SK-N-SH (cell line): ENCODE results near the gene ANGPTL8. TPM values are rescaled to one million over a fixed set of nuclear protein-coding genes. Genes with fewer than 3 reads are reported as not detected.

Source experiments
- CTCF ChIA-PET: fragments of 300-600, 350-600 bp; formaldehyde crosslinking; extraction: SDS; loops from one replicate; lab custom pipeline; 2021; lab: Yijun Ruan, JAX
- POLR2A ChIA-PET: fragments of 350-600 bp; sonication (Branson Sonifier 250); formaldehyde crosslinking; extraction: SDS; loops from one replicate; lab custom pipeline; 2020; ENCODE audit warnings: antibody characterized with exemption, inconsistent platforms; lab: Yijun Ruan, JAX
- DNase-seq: peaks from one replicate; pipeline ENCODE4 v3.0.0; 2012
- H2AFZ ChIP-seq: fragments of 200-600 bp; sonication (generic); 2 replicates; pipeline ENCODE4 v1.8.1; 2016; ENCODE audit warnings: antibody characterized with exemption, mild to moderate bottlenecking, low read depth
- H3F3A ChIP-seq: fragments of 200-600 bp; sonication (generic); replicated peaks from 2 replicates; pipeline ENCODE3; 2016; ENCODE audit warnings: antibody characterized with exemption, mild to moderate bottlenecking; ENCODE audit not compliant: insufficient read depth
- H3K27ac ChIP-seq, 2 experiments: fragments of 200-500 bp in 1 of 2; fragments of 200-600 bp in 1 of 2; sonication (Bioruptor generic) in 1 of 2; sonication (generic), shearing (Covaris generic) in 1 of 2; 2 replicates each; pipeline versions ENCODE4 v1.5.1 to v1.6.1; 2014 to 2016; ENCODE audit warnings: low read depth in 2 of 2, inconsistent platforms in 1 of 2, low read length in 1 of 2, mild to moderate bottlenecking in 1 of 2, mixed read lengths in 1 of 2
- H3K27me3 ChIP-seq: fragments of 200-600 bp; sonication (generic), shearing (Covaris generic); 2 replicates; pipeline ENCODE4 v1.6.1; 2016; ENCODE audit warnings: mixed run types; ENCODE audit not compliant: insufficient read depth
- H3K36me3 ChIP-seq, 2 experiments: fragments of 200-500 bp in 1 of 2; fragments of 200-600 bp in 1 of 2; sonication (Bioruptor generic) in 1 of 2; sonication (generic) in 1 of 2; replicated peaks in 1 of 2; 2 replicates each; pipeline versions ENCODE3 to v1.5.1; 2014 to 2016; ENCODE audit warnings: low read length in 1 of 2, mild to moderate bottlenecking in 1 of 2; ENCODE audit not compliant: insufficient read depth in 2 of 2, control insufficient read depth in 1 of 2
- H3K4me1 ChIP-seq, 2 experiments: fragments of 200-500 bp in 1 of 2; fragments of 200-600 bp in 1 of 2; sonication (Bioruptor generic) in 1 of 2; sonication (generic), shearing (Covaris generic) in 1 of 2; 2 replicates each; pipeline versions ENCODE4 v1.5.1 to v1.6.1; 2014 to 2016; ENCODE audit warnings: low read depth in 1 of 2, low read length in 1 of 2, mixed run types in 1 of 2; ENCODE audit not compliant: insufficient read depth in 2 of 2, control insufficient read depth in 1 of 2
- H3K4me2 ChIP-seq: fragments of 200-600 bp; sonication (generic), shearing (Covaris generic); 2 replicates; pipeline ENCODE4 v1.6.1; 2017; ENCODE audit warnings: mixed run types
- H3K4me3 ChIP-seq, 2 experiments: fragments of 200-500 bp in 1 of 2; fragments of 200-600 bp in 1 of 2; sonication (Bioruptor generic) in 1 of 2; sonication (generic), shearing (Covaris generic) in 1 of 2; 2 replicates each; pipeline versions ENCODE4 v1.5.1 to v1.8.1; 2014 to 2016; ENCODE audit warnings: low read depth in 2 of 2, inconsistent platforms in 1 of 2, low read length in 1 of 2, mild to moderate bottlenecking in 1 of 2, mixed read lengths in 1 of 2, moderate library complexity in 1 of 2
- H3K79me2 ChIP-seq: fragments of 200-600 bp; sonication (generic); 2 replicates; pipeline ENCODE4 v1.8.1; 2017; ENCODE audit warnings: mild to moderate bottlenecking; ENCODE audit not compliant: insufficient read depth
- H3K9ac ChIP-seq: fragments of 200-600 bp; sonication (generic); 2 replicates; pipeline ENCODE4 v1.6.1; 2017; ENCODE audit warnings: mixed run types
- H3K9me2 ChIP-seq: fragments of 200-600 bp; sonication (generic); 2 replicates; pipeline ENCODE4 v1.6.1; 2017; ENCODE audit warnings: mixed run types
- H3K9me3 ChIP-seq: fragments of 200-600 bp; sonication (generic); 2 replicates; pipeline ENCODE4 v1.6.1; 2017; ENCODE audit warnings: mixed run types, mild to moderate bottlenecking, moderate library complexity
- H4K20me1 ChIP-seq: fragments of 200-600 bp; sonication (generic); 2 replicates; pipeline ENCODE4 v1.6.1; 2017; ENCODE audit warnings: mild to moderate bottlenecking, mixed run types; ENCODE audit not compliant: insufficient read depth
- ELF1 ChIP-seq: IDR thresholded peaks from 2 replicates; pipeline ENCODE4 v1.4.0; 2012
- EP300 ChIP-seq, 2 experiments: IDR thresholded peaks; 2 replicates each; pipeline versions ENCODE4 v1.4.0 to v1.6.1; 2012; ENCODE audit warnings: borderline replicate concordance in 1 of 2, low read depth in 1 of 2, low read length in 1 of 2
- EZH2phosphoT487 ChIP-seq: fragments of 200-600 bp; sonication (generic); IDR thresholded peaks from 2 replicates; pipeline ENCODE4 v1.6.1; 2017; ENCODE audit warnings: low read depth, mixed run types, mild to moderate bottlenecking, antibody characterized with exemption, moderate library complexity, borderline replicate concordance
- FOXJ3 ChIP-seq: sonication (generic); formaldehyde crosslinking; IDR thresholded peaks from 2 replicates; pipeline ENCODE4 v1.5.1; 2020; ENCODE audit warnings: mild to moderate bottlenecking, missing genetic modification reagents
- FOXM1 ChIP-seq: IDR thresholded peaks from 2 replicates; pipeline ENCODE4 v1.4.0; 2012; ENCODE audit warnings: low read depth, mild to moderate bottlenecking
- GATA2 ChIP-seq: sonication (generic); formaldehyde crosslinking; IDR thresholded peaks from 2 replicates; pipeline ENCODE4 v1.5.0; 2020; ENCODE audit warnings: mild to moderate bottlenecking, missing genetic modification reagents
- JUND ChIP-seq: IDR thresholded peaks from 2 replicates; pipeline ENCODE4 v1.4.0; 2012
- MXI1 ChIP-seq: IDR thresholded peaks from 2 replicates; pipeline ENCODE4 v1.6.1; 2012; ENCODE audit warnings: mild to moderate bottlenecking, low read depth, low read length, improper control_type of control experiment
- POLR2AphosphoS5 ChIP-seq: IDR thresholded peaks from 2 replicates; pipeline ENCODE4 v1.6.1; 2012; ENCODE audit warnings: low read depth, low read length
- RAD21 ChIP-seq: IDR thresholded peaks from 2 replicates; pipeline ENCODE4 v1.6.1; 2012; ENCODE audit warnings: mild to moderate bottlenecking, low read length
- RCOR1 ChIP-seq: fragments of 150-350 bp; IDR thresholded peaks from 2 replicates; pipeline ENCODE4 v1.6.1; 2017; ENCODE audit warnings: antibody characterized with exemption, low read length
- RFX5 ChIP-seq: IDR thresholded peaks from 2 replicates; pipeline ENCODE4 v1.6.1; 2012; ENCODE audit warnings: mild to moderate bottlenecking, improper control_type of control experiment, low read length
- RXRA ChIP-seq: IDR thresholded peaks from 2 replicates; pipeline ENCODE4 v1.4.0; 2012; ENCODE audit warnings: low read depth, mild to moderate bottlenecking, borderline replicate concordance
- SIN3A ChIP-seq: IDR thresholded peaks from 2 replicates; pipeline ENCODE4 v1.6.1; 2012; ENCODE audit warnings: low read depth, mild to moderate bottlenecking, low read length, moderate library complexity, borderline replicate concordance
- TAF1 ChIP-seq: IDR thresholded peaks from 2 replicates; pipeline ENCODE4 v1.6.1; 2012; ENCODE audit warnings: low read depth, mild to moderate bottlenecking, low read length, moderate library complexity, borderline replicate concordance
- TCF12 ChIP-seq: IDR thresholded peaks from 2 replicates; pipeline ENCODE4 v1.4.0; 2012
- TEAD4 ChIP-seq: IDR thresholded peaks from 2 replicates; pipeline ENCODE4 v1.4.0; 2012; ENCODE audit warnings: mild to moderate bottlenecking, borderline replicate concordance; ENCODE audit not compliant: insufficient read depth
- YY1 ChIP-seq: IDR thresholded peaks from 2 replicates; pipeline ENCODE4 v1.4.0; 2012; ENCODE audit warnings: low read depth, mild to moderate bottlenecking
- WGBS: methylation state at CpG from one replicate; pipeline ENCODE4 v1.1.6; 2017; ENCODE audit warnings: low lambda C conversion rate; 5-methylcytosine and 5-hydroxymethylcytosine counted together
- polyA plus RNA-seq, 3 experiments: library from polyadenylated mRNA; depleted of rRNA; stranded (reverse); fragments of >200 nt; gene quantifications; 2 replicates each; pipeline ENCODE4 v1.2.3, GENCODE V29; 2012
- TF ChIP-seq, protein P1 (sequence below): IDR thresholded peaks from 2 replicates; pipeline ENCODE4; 2012
- TF ChIP-seq, protein P2 (sequence below): fragments of 150-350 bp; IDR thresholded peaks from 2 replicates; pipeline ENCODE4 v1.6.1; 2017; ENCODE audit warnings: antibody characterized with exemption, low read length, low read depth, borderline replicate concordance
- TF ChIP-seq, protein P3 (sequence below): fragments of 200-600 bp; sonication (generic); IDR thresholded peaks from 2 replicates; pipeline ENCODE4 v1.6.1; 2017; ENCODE audit warnings: antibody characterized with exemption, mild to moderate bottlenecking, moderate library complexity
- TF ChIP-seq, protein P4 (sequence below): IDR thresholded peaks from 2 replicates; pipeline ENCODE4 v1.4.0; 2012; ENCODE audit warnings: low read depth
- TF ChIP-seq, protein P5 (sequence below): IDR thresholded peaks from 2 replicates; pipeline ENCODE4 v1.6.1; 2012; ENCODE audit warnings: mild to moderate bottlenecking, low read depth, low read length, moderate library complexity

The ANGPTL8 gene
- polyA plus RNA-seq, 1 of the 3 experiments (the other 2 are of a cell fraction), result 0.21 TPM

DNA sequence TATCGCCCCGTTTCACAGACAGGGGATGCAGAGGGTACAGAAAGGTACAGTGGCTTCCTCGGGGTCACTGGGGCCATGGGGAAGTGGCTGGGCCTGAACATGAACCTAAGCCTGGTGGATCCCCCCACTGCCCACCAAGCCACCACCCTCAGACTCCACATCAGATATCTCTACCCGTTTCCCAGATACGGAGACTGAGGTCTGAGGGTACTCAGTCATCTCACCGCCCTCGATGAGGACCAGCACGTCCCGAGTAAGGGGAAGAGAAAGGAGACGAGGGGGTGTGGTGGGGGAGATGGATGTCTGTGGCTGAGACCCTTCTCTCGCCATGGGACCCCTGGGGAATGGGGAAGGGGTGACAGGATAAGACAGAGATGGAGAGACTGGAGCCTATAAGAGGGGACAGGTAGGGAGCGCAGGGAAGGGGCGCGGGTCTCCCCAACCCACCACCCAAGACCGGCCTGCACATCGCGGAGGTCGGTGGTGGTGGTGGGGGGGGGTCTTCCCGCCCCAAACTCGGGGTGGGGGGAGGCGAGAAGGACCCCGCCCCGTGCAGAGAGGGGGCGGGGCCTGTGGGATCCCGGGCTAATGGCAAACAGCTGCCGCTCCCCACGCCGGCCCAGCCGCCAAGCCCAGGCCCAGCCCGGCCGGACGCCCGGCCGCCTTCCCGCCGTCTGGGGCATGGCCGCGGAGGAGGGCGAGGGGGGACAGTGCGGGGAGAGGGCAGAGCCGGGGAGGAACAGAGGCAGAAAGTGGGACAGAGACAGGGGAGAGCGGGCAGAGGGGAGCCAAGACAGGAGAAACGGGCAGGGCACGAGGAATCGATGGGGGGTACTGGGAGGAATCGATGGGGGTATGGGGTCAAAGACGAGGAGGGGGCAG is 42.8 kb upstream of the ANGPTL8 start:
- H3K27me3 ChIP-seq, result no peaks in the 10 kb centered on the region
- peak overlapping the region; percentile 91 for H3K9ac ChIP-seq
- peaks cover 14 to 27% of the 10 kb centered on the region in 2 experiments for H3K36me3 ChIP-seq
- H3K9me2 ChIP-seq, result no peaks in the 10 kb centered on the region
- ChIA-PET CTCF (interaction anchor here (1.4 kb wide), 1 partner anchor 66 kb away, joined by 3 read pairs; no protein-coding TSS in a partner anchor), POLR2A (interaction anchor here (0.5 kb wide), 1 partner anchor 21 kb away, joined by 3 read pairs; no protein-coding TSS in a partner anchor)
- peak; percentile 85 for DNase-seq
- H4K20me1 ChIP-seq, result peaks cover 19% of the 10 kb centered on the region
- no peak overlapping the region for H2AFZ ChIP-seq
- H3K9me3 ChIP-seq, result no peaks in the 10 kb centered on the region
- TF ChIP-seq, protein P1, sequence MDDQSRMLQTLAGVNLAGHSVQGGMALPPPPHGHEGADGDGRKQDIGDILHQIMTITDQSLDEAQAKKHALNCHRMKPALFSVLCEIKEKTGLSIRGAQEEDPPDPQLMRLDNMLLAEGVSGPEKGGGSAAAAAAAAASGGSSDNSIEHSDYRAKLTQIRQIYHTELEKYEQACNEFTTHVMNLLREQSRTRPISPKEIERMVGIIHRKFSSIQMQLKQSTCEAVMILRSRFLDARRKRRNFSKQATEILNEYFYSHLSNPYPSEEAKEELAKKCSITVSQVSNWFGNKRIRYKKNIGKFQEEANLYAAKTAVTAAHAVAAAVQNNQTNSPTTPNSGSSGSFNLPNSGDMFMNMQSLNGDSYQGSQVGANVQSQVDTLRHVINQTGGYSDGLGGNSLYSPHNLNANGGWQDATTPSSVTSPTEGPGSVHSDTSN, result no peak
- TF ChIP-seq TAF1, result 0 out of 2 replicates have a peak, but pooled peaks have one; percentile 36
- TF ChIP-seq RCOR1, result no peak
- TF ChIP-seq, protein P2, sequence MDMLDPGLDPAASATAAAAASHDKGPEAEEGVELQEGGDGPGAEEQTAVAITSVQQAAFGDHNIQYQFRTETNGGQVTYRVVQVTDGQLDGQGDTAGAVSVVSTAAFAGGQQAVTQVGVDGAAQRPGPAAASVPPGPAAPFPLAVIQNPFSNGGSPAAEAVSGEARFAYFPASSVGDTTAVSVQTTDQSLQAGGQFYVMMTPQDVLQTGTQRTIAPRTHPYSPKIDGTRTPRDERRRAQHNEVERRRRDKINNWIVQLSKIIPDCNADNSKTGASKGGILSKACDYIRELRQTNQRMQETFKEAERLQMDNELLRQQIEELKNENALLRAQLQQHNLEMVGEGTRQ, result no peak
- peak; percentile 70; the same call in 1 of the 2 replicates for TF ChIP-seq SIN3A
- no peak for TF ChIP-seq FOXM1
- TF ChIP-seq RXRA, result no peak
- TF ChIP-seq RFX5, result no peak
- TF ChIP-seq, protein P3, sequence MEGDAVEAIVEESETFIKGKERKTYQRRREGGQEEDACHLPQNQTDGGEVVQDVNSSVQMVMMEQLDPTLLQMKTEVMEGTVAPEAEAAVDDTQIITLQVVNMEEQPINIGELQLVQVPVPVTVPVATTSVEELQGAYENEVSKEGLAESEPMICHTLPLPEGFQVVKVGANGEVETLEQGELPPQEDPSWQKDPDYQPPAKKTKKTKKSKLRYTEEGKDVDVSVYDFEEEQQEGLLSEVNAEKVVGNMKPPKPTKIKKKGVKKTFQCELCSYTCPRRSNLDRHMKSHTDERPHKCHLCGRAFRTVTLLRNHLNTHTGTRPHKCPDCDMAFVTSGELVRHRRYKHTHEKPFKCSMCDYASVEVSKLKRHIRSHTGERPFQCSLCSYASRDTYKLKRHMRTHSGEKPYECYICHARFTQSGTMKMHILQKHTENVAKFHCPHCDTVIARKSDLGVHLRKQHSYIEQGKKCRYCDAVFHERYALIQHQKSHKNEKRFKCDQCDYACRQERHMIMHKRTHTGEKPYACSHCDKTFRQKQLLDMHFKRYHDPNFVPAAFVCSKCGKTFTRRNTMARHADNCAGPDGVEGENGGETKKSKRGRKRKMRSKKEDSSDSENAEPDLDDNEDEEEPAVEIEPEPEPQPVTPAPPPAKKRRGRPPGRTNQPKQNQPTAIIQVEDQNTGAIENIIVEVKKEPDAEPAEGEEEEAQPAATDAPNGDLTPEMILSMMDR, result no peak
- TF ChIP-seq, protein P4, sequence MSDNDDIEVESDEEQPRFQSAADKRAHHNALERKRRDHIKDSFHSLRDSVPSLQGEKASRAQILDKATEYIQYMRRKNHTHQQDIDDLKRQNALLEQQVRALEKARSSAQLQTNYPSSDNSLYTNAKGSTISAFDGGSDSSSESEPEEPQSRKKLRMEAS, result no peak
- no peak for TF ChIP-seq POLR2AphosphoS5
- no peak for TF ChIP-seq FOXJ3 (CRISPR knock-in tag)
- no peak for TF ChIP-seq EP300 (IDR thresholded peaks at IDR 0.05; ENCODE audit: borderline replicate concordance in 1 of 2, low read depth in 1 of 2, low read length in 1 of 2)
- no peak for TF ChIP-seq JUND
- peak; percentile 36; the same call in 1 of the 2 replicates for TF ChIP-seq MXI1
- TF ChIP-seq YY1, result no peak
- TF ChIP-seq TCF12, result peak; percentile 54; the same call in 1 of the 2 replicates
- no peak for TF ChIP-seq EZH2phosphoT487
- TF ChIP-seq, protein P5, sequence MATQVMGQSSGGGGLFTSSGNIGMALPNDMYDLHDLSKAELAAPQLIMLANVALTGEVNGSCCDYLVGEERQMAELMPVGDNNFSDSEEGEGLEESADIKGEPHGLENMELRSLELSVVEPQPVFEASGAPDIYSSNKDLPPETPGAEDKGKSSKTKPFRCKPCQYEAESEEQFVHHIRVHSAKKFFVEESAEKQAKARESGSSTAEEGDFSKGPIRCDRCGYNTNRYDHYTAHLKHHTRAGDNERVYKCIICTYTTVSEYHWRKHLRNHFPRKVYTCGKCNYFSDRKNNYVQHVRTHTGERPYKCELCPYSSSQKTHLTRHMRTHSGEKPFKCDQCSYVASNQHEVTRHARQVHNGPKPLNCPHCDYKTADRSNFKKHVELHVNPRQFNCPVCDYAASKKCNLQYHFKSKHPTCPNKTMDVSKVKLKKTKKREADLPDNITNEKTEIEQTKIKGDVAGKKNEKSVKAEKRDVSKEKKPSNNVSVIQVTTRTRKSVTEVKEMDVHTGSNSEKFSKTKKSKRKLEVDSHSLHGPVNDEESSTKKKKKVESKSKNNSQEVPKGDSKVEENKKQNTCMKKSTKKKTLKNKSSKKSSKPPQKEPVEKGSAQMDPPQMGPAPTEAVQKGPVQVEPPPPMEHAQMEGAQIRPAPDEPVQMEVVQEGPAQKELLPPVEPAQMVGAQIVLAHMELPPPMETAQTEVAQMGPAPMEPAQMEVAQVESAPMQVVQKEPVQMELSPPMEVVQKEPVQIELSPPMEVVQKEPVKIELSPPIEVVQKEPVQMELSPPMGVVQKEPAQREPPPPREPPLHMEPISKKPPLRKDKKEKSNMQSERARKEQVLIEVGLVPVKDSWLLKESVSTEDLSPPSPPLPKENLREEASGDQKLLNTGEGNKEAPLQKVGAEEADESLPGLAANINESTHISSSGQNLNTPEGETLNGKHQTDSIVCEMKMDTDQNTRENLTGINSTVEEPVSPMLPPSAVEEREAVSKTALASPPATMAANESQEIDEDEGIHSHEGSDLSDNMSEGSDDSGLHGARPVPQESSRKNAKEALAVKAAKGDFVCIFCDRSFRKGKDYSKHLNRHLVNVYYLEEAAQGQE, result no peak
- TF ChIP-seq TEAD4, result no peak
- TF ChIP-seq ELF1, result no peak
- no peak for TF ChIP-seq RAD21
- TF ChIP-seq GATA2, result no peak
- WGBS, result 19% methylated on average over 45 of the region's 47 CpGs
- H3K4me3 ChIP-seq, result peak overlapping the region; percentile 80 to 86
- peaks cover 5 to 16% of the 10 kb centered on the region in 2 experiments; a peak in 1 of 4 replicates for H3K4me1 ChIP-seq
- H3K79me2 ChIP-seq, result peaks cover 47% of the 10 kb centered on the region
- H3K4me2 ChIP-seq, result peak overlapping the region; percentile 95
- peak overlapping the region; percentile 57 to 89 for H3K27ac ChIP-seq
- H3F3A ChIP-seq, result peaks cover 6% of the 10 kb centered on the region
